Stimulated activated CD8-positive, alpha-beta memory T cell treated with anti-CD3 and anti-CD28 coated beads, Interleukin-12 subunit alpha, Interleukin-12 subunit beta, amount 100 ng/mL, for 24 hours (primary cell): ENCODE measurements around the gene RBFOX2.

ENCODE experiments used
- DNase-seq: peaks from one replicate; pipeline ENCODE4 v3.0.0-alpha.2; 2020; ENCODE audit errors: extremely low read depth

RBFOX2 gene

DNA sequence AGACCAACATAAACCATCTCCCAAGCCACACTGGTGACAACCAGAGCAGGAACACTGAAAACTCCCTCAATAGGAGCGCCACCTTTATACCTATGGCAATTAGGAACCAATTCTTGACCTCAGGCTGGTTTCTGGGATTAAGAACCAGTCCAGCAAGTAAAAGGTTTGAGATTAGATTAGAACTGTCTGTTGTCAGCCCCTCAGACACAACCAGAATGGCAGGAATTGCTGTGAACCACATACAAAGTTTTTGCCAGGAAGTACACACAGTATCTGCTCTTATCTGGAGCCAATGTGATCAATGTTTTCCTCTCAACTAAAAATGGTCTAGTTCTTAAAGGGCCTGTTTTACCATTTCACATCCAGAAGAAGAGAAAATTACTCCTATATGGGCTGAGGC lies 55.2 kb downstream of the RBFOX2 start:
- DNase-seq = no peak

DNA sequence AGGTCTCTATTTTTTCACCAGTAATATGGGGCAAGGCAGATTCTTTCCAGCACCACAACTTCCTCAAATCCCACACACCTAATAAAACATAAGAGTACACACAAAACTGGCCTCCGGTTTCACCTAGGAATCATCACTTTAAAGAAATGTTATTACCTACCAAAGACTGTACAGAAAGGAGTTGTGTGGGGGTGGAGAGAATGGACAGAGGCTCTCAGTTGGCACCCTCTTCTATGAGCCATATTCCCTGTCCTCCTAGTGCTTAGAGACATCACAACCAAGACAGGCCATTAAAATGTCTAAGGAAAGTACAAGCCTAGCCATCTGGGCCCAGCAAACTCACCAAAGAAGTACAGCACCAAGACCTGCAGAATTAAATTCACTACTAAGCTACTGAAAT lies 56.1 kb downstream of the RBFOX2 start:
- DNase-seq = no peak

GRCh38 chr22:35971456-35972119 lies 57.0 kb downstream of the RBFOX2 start:
- no peak for DNase-seq

DNA sequence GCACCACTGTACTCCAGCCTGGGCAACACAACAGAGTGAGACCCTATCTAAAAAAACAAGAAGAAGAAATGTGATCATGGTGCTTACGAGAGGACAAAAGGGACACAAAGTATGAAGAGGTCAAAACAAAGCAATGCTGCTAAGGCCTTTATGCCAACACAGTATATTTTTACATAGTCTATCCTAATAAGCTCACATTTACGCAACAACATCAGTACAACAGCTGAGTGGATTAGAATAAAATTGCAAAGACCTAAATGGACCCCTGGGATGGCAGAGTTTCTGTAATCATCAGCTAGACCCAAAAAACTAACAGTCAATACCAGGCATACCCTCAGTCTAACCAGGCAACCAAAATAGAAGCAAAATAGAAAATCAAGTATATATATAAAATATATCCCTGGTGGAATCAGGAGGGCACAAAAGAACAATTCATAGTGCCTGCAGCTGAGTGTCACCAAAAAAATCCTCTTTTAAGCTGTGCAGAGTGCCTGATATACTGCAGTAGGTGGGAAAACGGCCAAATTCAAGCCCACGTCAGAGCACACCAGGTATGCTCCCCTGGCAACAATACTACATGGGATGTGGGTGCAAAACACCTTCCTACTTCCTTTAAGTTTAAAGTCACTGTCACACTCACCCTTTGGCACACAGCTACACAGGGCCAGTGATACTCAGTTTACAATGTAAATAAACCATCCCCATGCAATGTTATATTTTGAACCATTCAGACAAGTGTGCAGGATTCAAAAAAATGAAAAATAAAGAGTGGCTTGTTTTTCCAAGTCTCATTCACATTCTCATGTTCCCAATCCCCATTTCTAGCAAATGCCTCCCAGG lies 57.8 kb downstream of the RBFOX2 start:
- DNase-seq = no peak

GRCh38 chr22:35967046-35967397 lies 61.6 kb downstream of the RBFOX2 start:
- DNase-seq = no peak

- no peak for DNase-seq
Measured at GRCh38 chr22:35966314-35967045, 62.1 kb downstream of the RBFOX2 start.

DNA sequence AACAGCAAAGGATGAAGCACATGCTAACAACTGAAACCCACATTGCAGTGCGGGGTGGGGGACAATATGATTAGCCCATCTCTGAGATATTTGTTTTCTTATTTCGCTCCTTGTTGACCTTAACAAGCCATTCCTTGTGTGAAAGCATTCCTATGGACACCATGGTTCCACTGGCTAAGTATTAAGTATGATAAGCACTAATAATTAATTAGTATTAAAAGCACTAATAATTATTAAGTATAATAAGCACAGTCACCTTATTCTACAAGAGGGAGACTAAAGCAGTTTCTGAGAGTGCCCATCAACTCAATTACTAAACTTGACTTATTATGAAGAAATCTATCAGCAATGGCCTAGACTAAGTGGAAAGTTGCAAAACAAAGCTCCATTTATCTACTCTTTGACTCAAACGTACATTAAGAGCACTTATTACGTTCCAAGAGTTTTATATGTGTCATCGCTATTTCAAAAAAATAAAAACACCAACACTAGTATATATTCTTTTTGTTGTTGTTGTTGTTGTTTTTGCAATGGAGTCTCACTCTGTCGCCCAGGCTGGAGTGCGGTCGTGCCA lies 65.3 kb downstream of the RBFOX2 start:
- no peak for DNase-seq

DNA sequence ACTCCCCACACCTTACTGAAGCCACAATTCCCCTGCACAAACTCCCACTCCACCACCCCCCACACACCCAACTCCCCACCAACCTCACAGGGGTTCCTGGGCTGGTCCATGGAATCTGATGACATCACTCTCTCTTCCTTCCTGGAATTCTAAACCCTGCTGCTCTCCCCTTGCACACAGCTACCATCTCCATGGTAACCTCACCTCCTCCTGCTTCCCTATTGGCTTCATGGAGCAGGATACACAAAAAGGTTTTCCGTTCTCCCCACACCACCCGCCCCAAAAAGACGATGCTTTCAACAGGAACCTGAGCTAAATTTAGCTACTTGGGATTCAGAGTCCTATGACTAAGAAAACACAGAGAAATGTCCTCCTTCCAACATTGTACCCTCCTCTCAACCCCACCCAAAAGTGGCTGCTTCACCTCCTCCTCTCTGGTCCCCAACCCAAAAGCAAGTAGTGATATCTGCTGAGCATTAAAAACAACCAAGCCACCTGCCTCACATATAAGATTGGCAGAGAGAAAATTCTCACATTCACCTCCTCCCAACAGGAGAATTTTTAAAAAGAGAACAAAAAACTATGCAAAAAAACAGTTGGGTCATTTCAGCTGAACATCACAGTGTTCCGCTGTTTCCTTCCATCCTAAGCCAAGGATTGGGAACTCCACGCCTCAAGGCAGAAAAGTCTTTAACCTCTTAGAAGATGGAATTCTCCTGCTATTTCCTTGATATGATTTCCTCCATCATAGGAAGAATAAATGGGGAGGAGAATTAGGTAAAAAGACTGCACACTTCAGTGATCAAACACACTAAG lies 66.9 kb downstream of the RBFOX2 start:
- no peak for DNase-seq

- no peak for DNase-seq
Measured at GRCh38 chr22:35960854-35961253, 67.8 kb downstream of the RBFOX2 start.

GRCh38 chr22:35959121-35959800 lies 69.4 kb downstream of the RBFOX2 start:
- DNase-seq = no peak

DNA sequence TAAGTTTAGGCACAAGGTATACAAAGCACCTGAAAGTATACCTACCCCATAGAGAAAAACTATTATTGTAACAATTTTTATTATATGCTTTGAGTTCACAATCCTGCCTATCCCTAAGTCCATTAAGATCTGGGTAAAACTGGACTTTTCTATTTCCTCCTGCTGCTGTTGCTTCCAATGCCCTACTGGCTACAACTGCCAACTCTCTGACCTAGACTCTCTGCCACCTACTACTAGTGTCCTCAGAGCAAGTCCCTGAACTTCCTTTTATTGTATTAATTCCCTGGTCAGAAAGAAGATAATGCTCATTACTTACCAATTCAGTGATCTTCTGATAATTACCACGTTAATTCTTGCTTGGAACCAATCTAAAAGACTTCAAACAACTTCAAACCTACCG lies 70.3 kb downstream of the RBFOX2 start:
- no peak for DNase-seq

- no peak for DNase-seq
Measured at GRCh38 chr22:35957589-35957988, 71.0 kb downstream of the RBFOX2 start.

- no peak for DNase-seq
Measured at GRCh38 chr22:35956850-35957249, 71.8 kb downstream of the RBFOX2 start.

DNA sequence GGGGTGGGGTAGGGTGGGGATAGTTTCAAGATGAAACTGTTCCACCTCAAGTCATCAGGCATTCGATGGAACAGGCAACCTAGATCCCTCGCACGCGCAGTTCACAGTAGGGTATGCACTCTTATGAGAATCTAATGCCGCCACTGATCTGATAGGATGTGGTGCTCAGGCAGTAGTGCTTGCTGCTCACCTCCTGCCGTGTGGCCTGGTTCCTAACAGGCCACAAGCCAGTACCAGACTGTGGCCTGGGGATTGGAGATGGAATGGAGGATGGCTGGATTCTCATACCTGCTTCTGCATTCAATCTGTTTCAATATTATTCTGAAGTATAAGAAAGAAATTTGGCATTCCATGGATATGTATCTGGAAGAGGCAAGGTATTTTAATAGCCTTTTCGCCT lies 73.1 kb downstream of the RBFOX2 start:
- no peak for DNase-seq

DNA sequence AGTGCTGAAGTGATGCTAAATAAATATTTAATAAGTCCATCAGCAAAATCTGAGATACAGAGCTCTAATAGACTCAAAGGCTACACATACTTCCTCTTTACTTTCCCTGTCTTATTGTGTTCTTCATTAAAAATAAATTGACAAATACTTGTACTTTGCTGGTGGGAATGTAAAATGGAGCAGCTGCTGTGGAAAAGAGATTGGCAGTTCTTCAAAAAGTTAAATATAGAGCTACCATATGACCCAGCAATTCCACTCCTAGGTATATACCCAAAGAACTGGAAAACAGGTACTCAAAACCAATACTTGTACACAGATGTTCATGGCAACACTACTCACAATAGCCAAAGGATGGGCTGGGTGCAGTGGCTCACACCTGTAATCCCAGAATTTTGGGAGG lies 76.0 kb downstream of the RBFOX2 start:
- DNase-seq = no peak

- DNase-seq = no peak
Measured at GRCh38 chr22:35950262-35950661, 78.4 kb downstream of the RBFOX2 start.

DNA sequence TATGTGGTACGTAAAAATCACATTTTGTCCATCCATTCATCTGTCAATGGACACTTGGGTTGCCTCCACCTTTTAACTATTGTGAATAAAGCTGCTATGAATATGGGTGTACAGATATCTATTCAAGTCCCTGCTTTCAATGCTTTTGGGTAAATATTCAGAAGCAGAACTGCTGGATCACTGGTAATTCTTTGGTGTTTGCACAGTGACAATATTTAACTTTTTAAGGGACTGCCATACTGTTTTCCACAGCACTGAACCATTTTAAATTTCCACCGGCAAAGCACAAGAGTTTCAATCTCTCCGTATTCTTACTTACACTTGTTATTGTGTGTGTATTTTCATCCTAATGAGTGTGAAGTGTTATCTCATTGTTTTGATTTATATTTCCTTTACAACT lies 79.4 kb downstream of the RBFOX2 start:
- DNase-seq = no peak

DNA sequence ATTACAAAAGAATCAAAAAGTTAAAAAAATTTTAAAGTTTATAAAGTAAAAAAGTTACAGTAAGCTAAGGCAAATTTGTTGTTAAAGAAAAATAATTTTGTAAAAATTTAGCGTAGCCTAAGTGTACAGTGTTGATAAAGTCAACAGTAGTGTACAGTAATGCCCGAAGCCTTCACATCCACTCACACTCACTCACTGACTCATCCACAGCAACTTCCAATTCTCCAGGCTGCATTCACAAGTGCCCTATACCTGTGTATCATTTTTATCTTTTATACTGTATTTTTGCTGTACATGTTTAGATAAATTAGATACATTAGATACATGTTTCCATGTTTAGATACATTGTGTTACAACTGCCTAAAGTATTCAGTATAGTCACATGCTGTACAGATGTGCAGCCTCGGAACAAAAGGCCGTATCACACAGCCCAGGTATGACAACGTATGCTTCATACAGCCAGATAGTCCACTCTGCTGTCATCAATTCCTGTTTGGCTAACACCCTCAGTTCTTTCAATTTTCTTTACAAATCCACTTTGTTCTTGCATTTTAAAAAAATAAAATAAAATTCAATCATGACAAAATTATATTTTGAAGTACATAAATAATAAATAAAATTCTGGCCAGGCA lies 80.7 kb downstream of the RBFOX2 start:
- DNase-seq = no peak

- no peak for DNase-seq
Measured at GRCh38 chr22:35944458-35944857, 84.2 kb downstream of the RBFOX2 start.

GRCh38 chr22:35940166-35940565 lies 88.5 kb downstream of the RBFOX2 start:
- DNase-seq = no peak

- no peak for DNase-seq
Measured at GRCh38 chr22:35938226-35938625, 90.4 kb downstream of the RBFOX2 start.
